HCT116 (cell line): Measurements from ENCODE around the gene SETX. TPM values are rescaled to one million over a fixed set of nuclear protein-coding genes. Genes with fewer than 3 reads are reported as not detected.

ENCODE experiments used
- ATAC-seq: fragments of 200-7000 bp; cut with Tn5 transposase; 2 replicates; pipeline ENCODE4 v1.9.1; 2020; ENCODE audit warnings: mild to moderate bottlenecking, moderate library complexity
- BruUV-seq: library from RNA; stranded (reverse); fragments of 400-500 nt; replicated peaks from 2 replicates; lab custom pipeline; 2021; lab: Mats Ljungman, UMichigan
- CTCF ChIA-PET: fragments of 300-600 bp; sonication (Branson Sonifier 250); formaldehyde crosslinking; loops from one replicate; lab custom pipeline; 2021; ENCODE audit warnings: antibody characterized with exemption; lab: Charles Lee
- POLR2A ChIA-PET: fragments of 300-600, 350-600 bp; sonication (Branson Sonifier 250); formaldehyde crosslinking; loops from one replicate; lab custom pipeline; 2021; ENCODE audit warnings: antibody characterized with exemption; lab: Charles Lee
- RAD21 ChIA-PET, 2 experiments: fragments of 300-600 bp; sonication (Branson Sonifier 250); formaldehyde crosslinking; loops; one replicate each; lab custom pipeline; 2023; ENCODE audit warnings: low total read pairs in 2 of 2; ENCODE audit not compliant: uncharacterized antibody in 2 of 2, unreplicated experiment in 2 of 2, low non-redundant PET in 1 of 2; lab: Charles Lee
- DNase-seq: peaks from one replicate; pipeline ENCODE4 v3.0.0-alpha.2; 2010; ENCODE audit warnings: low read depth, low spot score
- H2AFZ ChIP-seq: fragments of 200-600 bp; shearing (Covaris generic), sonication (generic); 2 replicates; pipeline ENCODE4 v1.6.1; 2017; ENCODE audit warnings: low read depth, mixed run types, mixed read lengths, antibody characterized with exemption, low read length; ENCODE audit not compliant: poor library complexity, severe bottlenecking
- H3K27ac ChIP-seq: 2 replicates; pipeline ENCODE4 v1.5.1; 2012; ENCODE audit warnings: low read depth, low read length
- H3K27me3 ChIP-seq: fragments of 200-600 bp; sonication (generic); 2 replicates; pipeline ENCODE4 v1.6.1; 2016; ENCODE audit warnings: mixed run types, low read length, mixed read lengths; ENCODE audit not compliant: insufficient read depth
- H3K36me3 ChIP-seq, 2 experiments: fragments of 200-500 bp in 1 of 2; fragments of 200-600 bp in 1 of 2; sonication (Bioruptor generic) in 1 of 2; sonication (generic) in 1 of 2; 2 replicates each; pipeline versions ENCODE4 v1.5.1 to v1.6.1; 2014 to 2016; ENCODE audit warnings: low read length in 2 of 2, inconsistent platforms in 1 of 2, mixed read lengths in 1 of 2, mixed run types in 1 of 2; ENCODE audit not compliant: insufficient read depth in 2 of 2, control insufficient read depth in 1 of 2
- H3K4me1 ChIP-seq, 2 experiments: fragments of 200-600 bp in 1 of 2; sonication (generic) in 1 of 2; 2 replicates each; pipeline versions ENCODE4 v1.5.1 to v1.6.1; 2012 to 2017; ENCODE audit warnings: low read length in 2 of 2, inconsistent platforms in 1 of 2, mild to moderate bottlenecking in 1 of 2, mixed read lengths in 1 of 2, mixed run types in 1 of 2, moderate library complexity in 1 of 2; ENCODE audit not compliant: insufficient read depth in 2 of 2, control insufficient read depth in 1 of 2
- H3K4me2 ChIP-seq: fragments of 200-600 bp; sonication (generic); 2 replicates; pipeline ENCODE4 v1.6.1; 2017; ENCODE audit warnings: mixed run types, low read length, mixed read lengths
- H3K4me3 ChIP-seq, 2 experiments: fragments of 200-600 bp in 1 of 2; sonication (generic) in 1 of 2; replicated peaks in 1 of 2; 2 replicates each; pipeline ENCODE4 v1.5.1; 2011 to 2016; ENCODE audit warnings: low read length in 2 of 2, control low read depth in 1 of 2, low read depth in 1 of 2, mild to moderate bottlenecking in 1 of 2, mixed read lengths in 1 of 2, mixed run types in 1 of 2
- H3K79me2 ChIP-seq: fragments of 200-600 bp; sonication (generic); 2 replicates; pipeline ENCODE4 v1.6.1; 2017; ENCODE audit warnings: mild to moderate bottlenecking, mixed run types, low read length, moderate library complexity, mixed read lengths; ENCODE audit not compliant: insufficient read depth
- H3K9ac ChIP-seq: fragments of 200-600 bp; sonication (generic); 2 replicates; pipeline ENCODE4 v1.6.1; 2016; ENCODE audit warnings: low read length, mixed read lengths
- H3K9me2 ChIP-seq: fragments of 200-600 bp; sonication (generic), shearing (Covaris generic); 2 replicates; pipeline ENCODE4 v1.6.1; 2017; ENCODE audit warnings: mixed run types, mild to moderate bottlenecking, moderate library complexity; ENCODE audit not compliant: insufficient read depth
- H3K9me3 ChIP-seq, 2 experiments: fragments of 200-500 bp in 1 of 2; fragments of 200-600 bp in 1 of 2; sonication (Bioruptor generic) in 1 of 2; sonication (generic) in 1 of 2; 2 replicates each; pipeline ENCODE4 v1.6.1; 2014 to 2017; ENCODE audit warnings: low read length in 2 of 2, mixed read lengths in 2 of 2, inconsistent platforms in 1 of 2, low read depth in 1 of 2, mild to moderate bottlenecking in 1 of 2, mixed run types in 1 of 2, moderate library complexity in 1 of 2; ENCODE audit not compliant: control insufficient read depth in 1 of 2, insufficient read depth in 1 of 2
- H4K20me1 ChIP-seq: fragments of 200-600 bp; sonication (generic), shearing (Covaris generic); 2 replicates; pipeline ENCODE4 v1.6.1; 2017; ENCODE audit warnings: mixed run types, mild to moderate bottlenecking, moderate library complexity; ENCODE audit not compliant: insufficient read depth
- REST ChIP-seq: IDR thresholded peaks from 2 replicates; pipeline ENCODE4 v1.6.1; 2012; ENCODE audit warnings: low read depth
- ZBTB33 ChIP-seq: IDR thresholded peaks from 2 replicates; pipeline ENCODE4 v1.6.1; 2011; ENCODE audit warnings: mild to moderate bottlenecking, low read length, moderate library complexity; ENCODE audit not compliant: insufficient replicate concordance; ENCODE audit errors: extremely low read depth
- intact Hi-C: fragments of 100-400 bp; cut with micrococcal nuclease; formaldehyde crosslinking; loops from 2 replicates; pipeline ENCODE4 v1.10.0; 2022
- total RNA-seq: library from RNA; stranded (reverse); gene quantifications from one replicate; pipeline ENCODE4 v1.2.1, GENCODE V29; 2021; ENCODE audit not compliant: unreplicated experiment

Gene SETX
- total RNA-seq, 1 experiment from 2014 or later = 38.5 TPM

GRCh38 chr9:132244582-132245455, 110.0 kb downstream of the SETX start:
- peaks cover 7 to 24% of the 10 kb centered on the region in 2 experiments; a peak in 3 of 4 replicates for H3K4me1 ChIP-seq
- TF ChIP-seq ZBTB33 (no peak), REST (no peak)
- no peak overlapping the region for H3K4me3 ChIP-seq
- H3K9ac ChIP-seq = no peak overlapping the region
- ATAC-seq (no peak), DNase-seq (no peak)
- intact Hi-C loops = no loop called here
- H3K79me2 ChIP-seq = no peaks in the 10 kb centered on the region
- H3K27ac ChIP-seq = no peak overlapping the region
- H3K9me2 ChIP-seq = no peaks in the 10 kb centered on the region
- POLR2A ChIA-PET = no interaction called here
- H4K20me1 ChIP-seq = no peaks in the 10 kb centered on the region
- no peaks in the 10 kb centered on the region for H3K27me3 ChIP-seq
- H3K9me3 ChIP-seq = no peaks in the 10 kb centered on the region
- RAD21 ChIA-PET = no interaction called here
- no peaks in the 10 kb centered on the region for H3K36me3 ChIP-seq
- H2AFZ ChIP-seq = no peak overlapping the region
- BruUV-seq = no TSS peak
- CTCF ChIA-PET = interaction anchor here (1.2 kb wide), 1 partner anchor 14 kb away, joined by 4 read pairs; no protein-coding TSS in a partner anchor
- no peak overlapping the region for H3K4me2 ChIP-seq
